ENCODE results near the gene SHOX.

- TF ChIP-seq CTCF (IDR thresholded peaks at IDR 0.05) (no peak), POLR2AphosphoS5 (IDR thresholded peaks at IDR 0.05) (no peak)
Measured at GRCh38 chrX:652341-652741, 21.8 kb downstream of the SHOX start.

All from sigmoid colon (tissue), 4 donors.